Measurements from ENCODE around the gene SLC26A11.

SLC26A11 gene

DNA sequence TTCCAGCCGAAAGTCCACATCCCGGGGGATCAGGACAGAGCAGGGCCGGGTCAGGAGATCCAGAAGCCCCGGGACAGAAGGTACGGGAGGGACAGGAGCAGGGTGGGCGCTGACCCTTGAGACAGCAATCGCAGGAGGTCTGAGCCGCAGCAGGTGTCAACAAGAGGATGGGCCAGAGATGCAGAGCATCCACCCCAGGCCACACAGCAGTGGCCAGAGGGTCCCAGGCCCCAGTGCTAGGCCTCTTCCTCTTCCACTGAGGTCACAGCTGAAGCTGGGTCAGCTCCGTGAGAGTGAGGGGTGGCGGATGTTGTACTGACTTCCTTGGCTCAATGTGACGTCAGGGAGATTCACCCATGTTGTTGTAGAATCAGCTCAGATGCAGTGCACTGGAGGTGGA lies 31.7 kb downstream of the SLC26A11 start:
- H3K4me3 ChIP-seq (ENCODE audit: low read length) = no peak overlapping the region
- no peaks in the 10 kb centered on the region for H3K9me2 ChIP-seq (replicated peaks; ENCODE audit: control insufficient read depth, low read length)
- no peaks in the 10 kb centered on the region for H3K9me3 ChIP-seq (ENCODE audit: control insufficient read depth, insufficient read depth, low read length)
- H4K20me1 ChIP-seq (ENCODE audit: control insufficient read depth, insufficient read depth, low read depth, low read length) = 0 out of 2 replicates have a peak, but pooled peaks cover 4% of the 10 kb centered on the region
- H3K27me3 ChIP-seq (ENCODE audit: control insufficient read depth, low read length) = peaks cover 3% of the 10 kb centered on the region; the same call in 1 of the 2 replicates
- H3K27ac ChIP-seq (ENCODE audit: low read depth, low read length) = no peak overlapping the region
- H3K4me2 ChIP-seq (ENCODE audit: low read length) = no peak overlapping the region
- no peaks in the 10 kb centered on the region for H3F3A ChIP-seq (ENCODE audit: control insufficient read depth, insufficient read depth)
- H3K79me2 ChIP-seq (ENCODE audit: control insufficient read depth, low read length) = no peaks in the 10 kb centered on the region
- H3K36me3 ChIP-seq (ENCODE audit: control insufficient read depth, low read length) = no peaks in the 10 kb centered on the region
- no peaks in the 10 kb centered on the region for H3K4me1 ChIP-seq (ENCODE audit: control insufficient read depth, low read length)
- no peak for TF ChIP-seq EZH2phosphoT487 (IDR thresholded peaks at IDR 0.05; ENCODE audit: borderline replicate concordance, low read length)
- TF ChIP-seq, protein P1, sequence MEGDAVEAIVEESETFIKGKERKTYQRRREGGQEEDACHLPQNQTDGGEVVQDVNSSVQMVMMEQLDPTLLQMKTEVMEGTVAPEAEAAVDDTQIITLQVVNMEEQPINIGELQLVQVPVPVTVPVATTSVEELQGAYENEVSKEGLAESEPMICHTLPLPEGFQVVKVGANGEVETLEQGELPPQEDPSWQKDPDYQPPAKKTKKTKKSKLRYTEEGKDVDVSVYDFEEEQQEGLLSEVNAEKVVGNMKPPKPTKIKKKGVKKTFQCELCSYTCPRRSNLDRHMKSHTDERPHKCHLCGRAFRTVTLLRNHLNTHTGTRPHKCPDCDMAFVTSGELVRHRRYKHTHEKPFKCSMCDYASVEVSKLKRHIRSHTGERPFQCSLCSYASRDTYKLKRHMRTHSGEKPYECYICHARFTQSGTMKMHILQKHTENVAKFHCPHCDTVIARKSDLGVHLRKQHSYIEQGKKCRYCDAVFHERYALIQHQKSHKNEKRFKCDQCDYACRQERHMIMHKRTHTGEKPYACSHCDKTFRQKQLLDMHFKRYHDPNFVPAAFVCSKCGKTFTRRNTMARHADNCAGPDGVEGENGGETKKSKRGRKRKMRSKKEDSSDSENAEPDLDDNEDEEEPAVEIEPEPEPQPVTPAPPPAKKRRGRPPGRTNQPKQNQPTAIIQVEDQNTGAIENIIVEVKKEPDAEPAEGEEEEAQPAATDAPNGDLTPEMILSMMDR (IDR thresholded peaks at IDR 0.05; ENCODE audit: low read depth, low read length, poor library complexity, severe bottlenecking) = no peak

DNA sequence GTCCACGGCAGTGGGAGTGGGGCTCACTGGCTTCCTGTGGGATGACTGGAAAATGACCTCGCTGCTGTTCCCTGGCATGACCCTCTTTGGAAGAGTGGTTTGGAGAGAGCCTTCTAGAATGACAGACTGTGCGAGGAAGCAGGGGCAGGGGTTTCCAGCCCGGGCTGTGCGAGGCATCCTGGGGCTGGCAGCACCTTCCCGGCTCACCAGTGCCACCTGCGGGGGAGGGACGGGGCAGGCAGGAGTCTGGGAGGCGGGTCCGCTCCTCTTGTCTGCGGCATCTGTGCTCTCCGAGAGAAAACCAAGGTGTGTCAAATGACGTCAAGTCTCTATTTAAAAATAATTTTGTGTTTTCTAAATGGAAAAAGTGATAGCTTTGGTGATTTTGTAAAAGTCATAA lies 32.6 kb downstream of the SLC26A11 start:
- Histone ChIP-seq H3K4me2 (ENCODE audit: low read length) (no peak overlapping the region), H3K4me3 (ENCODE audit: low read length) (no peak overlapping the region), H4K20me1 (ENCODE audit: control insufficient read depth, insufficient read depth, low read depth, low read length) (0 out of 2 replicates have a peak, but pooled peaks cover 4% of the 10 kb centered on the region), H3K9me3 (ENCODE audit: control insufficient read depth, insufficient read depth, low read length) (no peaks in the 10 kb centered on the region), H3K79me2 (ENCODE audit: control insufficient read depth, low read length) (no peaks in the 10 kb centered on the region), H3K9me2 (replicated peaks; ENCODE audit: control insufficient read depth, low read length) (no peaks in the 10 kb centered on the region), H3F3A (ENCODE audit: control insufficient read depth, insufficient read depth) (no peaks in the 10 kb centered on the region), H3K36me3 (ENCODE audit: control insufficient read depth, low read length) (no peaks in the 10 kb centered on the region), H3K27ac (ENCODE audit: low read depth, low read length) (no peak overlapping the region), H3K27me3 (ENCODE audit: control insufficient read depth, low read length) (peaks cover 7% of the 10 kb centered on the region), H3K4me1 (ENCODE audit: control insufficient read depth, low read length) (no peaks in the 10 kb centered on the region)
- no peak for TF ChIP-seq EZH2phosphoT487 (IDR thresholded peaks at IDR 0.05; ENCODE audit: borderline replicate concordance, low read length)
- TF ChIP-seq, protein P1 (IDR thresholded peaks at IDR 0.05; ENCODE audit: low read depth, low read length, poor library complexity, severe bottlenecking) = peak; percentile 53

DNA sequence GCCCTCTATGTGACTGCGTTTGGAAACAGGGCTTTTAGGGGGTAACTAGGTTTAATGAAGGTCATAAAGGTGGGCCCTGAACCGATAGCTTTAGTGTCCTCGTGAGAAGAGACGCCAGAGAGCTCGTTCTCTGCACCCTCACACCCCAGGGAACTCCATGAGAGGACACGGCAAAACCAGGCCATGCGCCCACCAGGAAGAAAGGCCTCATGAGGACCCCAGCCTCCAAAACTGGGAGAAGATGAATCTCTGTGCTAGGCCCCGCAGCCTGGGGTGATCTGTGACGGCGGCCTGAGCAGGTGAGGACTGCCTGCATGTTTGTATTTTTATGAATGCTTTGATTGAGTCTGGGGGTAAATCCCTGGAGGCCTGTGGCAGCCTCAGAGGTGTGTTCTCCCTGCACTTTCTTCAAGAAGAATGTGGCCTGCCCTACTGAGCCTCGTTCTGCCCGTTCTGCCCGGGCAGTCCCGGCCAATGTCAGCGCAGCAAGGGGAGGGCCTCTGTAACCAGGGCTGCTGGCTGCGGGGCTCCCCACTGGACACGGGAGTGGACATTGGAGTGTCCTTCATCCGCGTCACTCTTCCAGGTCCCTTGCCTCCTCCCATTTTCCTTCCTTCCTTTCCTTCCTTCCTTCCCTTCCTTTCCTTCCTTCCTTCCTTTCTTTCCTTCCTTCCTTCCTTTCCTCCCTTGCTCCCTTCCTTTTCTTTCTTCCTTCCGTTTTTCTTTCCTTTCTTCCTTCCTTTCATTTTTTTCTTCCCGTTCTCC lies 33.6 kb downstream of the SLC26A11 start:
- no peaks in the 10 kb centered on the region for H3K79me2 ChIP-seq (ENCODE audit: control insufficient read depth, low read length)
- H4K20me1 ChIP-seq (ENCODE audit: control insufficient read depth, insufficient read depth, low read depth, low read length) = 0 out of 2 replicates have a peak, but pooled peaks cover 4% of the 10 kb centered on the region
- no peaks in the 10 kb centered on the region for H3K4me1 ChIP-seq (ENCODE audit: control insufficient read depth, low read length)
- H3K27me3 ChIP-seq (ENCODE audit: control insufficient read depth, low read length) = peaks cover 13% of the 10 kb centered on the region
- H3K4me3 ChIP-seq (ENCODE audit: low read length) = no peak overlapping the region
- peaks cover 3% of the 10 kb centered on the region for H3F3A ChIP-seq (ENCODE audit: control insufficient read depth, insufficient read depth)
- H3K9me2 ChIP-seq (replicated peaks; ENCODE audit: control insufficient read depth, low read length) = no peaks in the 10 kb centered on the region
- H3K4me2 ChIP-seq (ENCODE audit: low read length) = no peak overlapping the region
- no peaks in the 10 kb centered on the region for H3K36me3 ChIP-seq (ENCODE audit: control insufficient read depth, low read length)
- H3K9me3 ChIP-seq (ENCODE audit: control insufficient read depth, insufficient read depth, low read length) = no peaks in the 10 kb centered on the region
- no peak overlapping the region for H3K27ac ChIP-seq (ENCODE audit: low read depth, low read length)
- TF ChIP-seq, protein P1 (IDR thresholded peaks at IDR 0.05; ENCODE audit: low read depth, low read length, poor library complexity, severe bottlenecking) = no peak
- TF ChIP-seq EZH2phosphoT487 (IDR thresholded peaks at IDR 0.05; ENCODE audit: borderline replicate concordance, low read length) = no peak

Data from DOHH2 (cell line).